ENCODE results near the gene SPEG.

- no peak for TF ChIP-seq CTCF (IDR thresholded peaks at IDR 0.05)
- TF ChIP-seq POLR2A (IDR thresholded peaks at IDR 0.05), result no peak
Observed at GRCh38 chr2:219520079-219520478, 85.4 kb downstream of the SPEG start.

Measured in right lobe of liver (tissue), 4 donors.